ENCODE results near the gene AUTS2. TPM values are rescaled to one million over a fixed set of nuclear protein-coding genes. Genes with fewer than 3 reads are reported as not detected.

Gene AUTS2
- total RNA-seq, 1 experiment from 2014 or later = 2.5 TPM

- in situ Hi-C loops (cut with HindIII; ENCODE audit: low pct_unique_long_range_greater_than_20kb, low sequenced_read_pairs) = no loop called here
- no peaks in the 10 kb centered on the region for H3K9me3 ChIP-seq (ENCODE audit: control insufficient read depth, insufficient read depth, low read depth, low read length)
- no peaks in the 10 kb centered on the region for H3K4me1 ChIP-seq (ENCODE audit: control insufficient read depth, insufficient read depth, low read length)
- intact Hi-C loops (cut with micrococcal nuclease; ENCODE audit: unreplicated experiment) = no loop called here
- BruUV-seq (replicated peaks) = no TSS peak
- POLR2A ChIA-PET = no interaction called here
- DNase-seq (ENCODE audit: low read depth, low spot score) (no peak), ATAC-seq (no peak)
- no peak overlapping the region for H3K27ac ChIP-seq (ENCODE audit: low read length)
- no peaks in the 10 kb centered on the region for H3K27me3 ChIP-seq (ENCODE audit: control insufficient read depth, insufficient read depth, low read length)
- H3K4me3 ChIP-seq (ENCODE audit: low read depth in 2 of 2, low read length in 2 of 2) = no peak overlapping the region
- CTCF ChIA-PET = interaction anchor here (0.7 kb wide), 1 partner anchor 429 kb away, joined by 9 read pairs; no protein-coding TSS in a partner anchor
- TF ChIP-seq SIN3A (IDR thresholded peaks at IDR 0.05; ENCODE audit: borderline replicate concordance, insufficient read depth, low read depth, low read length) (no peak), CTCF (IDR thresholded peaks at IDR 0.05) (no peak), REST (IDR thresholded peaks at IDR 0.05; ENCODE audit: insufficient read depth in 1 of 2, low read depth in 2 of 2, low read length in 1 of 2) (no peak), POLR2AphosphoS5 (IDR thresholded peaks at IDR 0.05; ENCODE audit: low read depth, low read length) (no peak), TCF7L2 (IDR thresholded peaks at IDR 0.05; ENCODE audit: low read depth, low read length) (no peak)
- H3K36me3 ChIP-seq (ENCODE audit: control insufficient read depth, insufficient read depth, low read length) = no peaks in the 10 kb centered on the region
Observed at GRCh38 chr7:69613846-69614245, 15.6 kb downstream of the AUTS2 start.

GRCh38 chr7:69615685-69616084 is 17.4 kb downstream of the AUTS2 start:
- intact Hi-C loops (cut with micrococcal nuclease; ENCODE audit: unreplicated experiment) (no loop called here), in situ Hi-C loops (cut with HindIII; ENCODE audit: low pct_unique_long_range_greater_than_20kb, low sequenced_read_pairs) (no loop called here)
- ChIA-PET POLR2A (no interaction called here), CTCF (no interaction called here)
- no peak overlapping the region for H3K27ac ChIP-seq (ENCODE audit: low read length)
- H3K4me3 ChIP-seq (ENCODE audit: low read depth in 2 of 2, low read length in 2 of 2) = no peak overlapping the region
- no peaks in the 10 kb centered on the region for H3K36me3 ChIP-seq (ENCODE audit: control insufficient read depth, insufficient read depth, low read length)
- no peaks in the 10 kb centered on the region for H3K4me1 ChIP-seq (ENCODE audit: control insufficient read depth, insufficient read depth, low read length)
- BruUV-seq (replicated peaks) = no TSS peak
- TF ChIP-seq SIN3A (IDR thresholded peaks at IDR 0.05; ENCODE audit: borderline replicate concordance, insufficient read depth, low read depth, low read length) = no peak
- no peak for TF ChIP-seq REST (IDR thresholded peaks at IDR 0.05; ENCODE audit: insufficient read depth in 1 of 2, low read depth in 2 of 2, low read length in 1 of 2)
- TF ChIP-seq TCF7L2 (IDR thresholded peaks at IDR 0.05; ENCODE audit: low read depth, low read length) = no peak
- TF ChIP-seq CTCF (IDR thresholded peaks at IDR 0.05) = no peak
- no peak for TF ChIP-seq POLR2AphosphoS5 (IDR thresholded peaks at IDR 0.05; ENCODE audit: low read depth, low read length)
- ATAC-seq (no peak), DNase-seq (ENCODE audit: low read depth, low spot score) (no peak)
- H3K9me3 ChIP-seq (ENCODE audit: control insufficient read depth, insufficient read depth, low read depth, low read length) = no peaks in the 10 kb centered on the region
- no peaks in the 10 kb centered on the region for H3K27me3 ChIP-seq (ENCODE audit: control insufficient read depth, insufficient read depth, low read length)

Measured in Panc1 (cell line).